ENCODE results near the gene CAMK1D. TPM values are rescaled to one million over a fixed set of nuclear protein-coding genes. Genes with fewer than 3 reads are reported as not detected.

The CAMK1D gene
- polyA plus RNA-seq, 1 donor (not counting 4 experiments of a cell fraction or from before 2014, with no cell fraction given), result 0.76 TPM

DNA sequence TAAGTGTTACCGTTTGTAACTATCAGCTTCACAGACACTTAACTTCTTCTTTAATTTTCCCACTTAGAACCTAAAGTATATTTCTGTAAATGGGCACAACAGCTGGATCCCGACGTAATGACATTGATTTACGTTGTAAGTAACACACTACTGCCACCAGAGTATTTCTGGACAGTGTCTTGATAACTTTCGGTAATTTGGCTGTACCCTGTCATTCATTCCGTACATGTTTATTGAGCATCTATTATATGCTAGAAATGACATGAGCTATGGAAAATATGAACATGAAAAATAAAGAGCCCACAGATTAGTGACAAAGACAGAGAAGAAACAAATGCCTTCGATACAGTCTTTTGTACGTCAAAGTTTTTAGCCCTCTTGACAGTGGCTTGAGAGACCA, 360.8 kb downstream of the CAMK1D start:
- Histone ChIP-seq H3K9ac (ENCODE audit: control insufficient read depth, extremely low read depth, insufficient read depth, low read length) (no peak overlapping the region), H3K36me3 (ENCODE audit: control insufficient read depth in 2 of 2, extremely low read depth in 1 of 2, insufficient read depth in 2 of 2, low read length in 2 of 2) (no peaks in the 10 kb centered on the region), H3K9me1 (ENCODE audit: control insufficient read depth, extremely low read depth, insufficient read depth, low read length) (no peaks in the 10 kb centered on the region), H3K27me3 (ENCODE audit: control insufficient read depth, extremely low read depth, insufficient read depth, low read length) (no peaks in the 10 kb centered on the region), H3K4me3 (ENCODE audit: control insufficient read depth in 2 of 3, extremely low read depth in 1 of 3, insufficient read depth in 2 of 3, low read depth in 1 of 3, low read length in 3 of 3) (no peak overlapping the region), H3K4me2 (ENCODE audit: control insufficient read depth, extremely low read depth, insufficient read depth, low read depth, low read length) (no peak overlapping the region), H3K4me1 (ENCODE audit: control insufficient read depth, extremely low read depth, insufficient read depth, low read length) (peaks cover 55% of the 10 kb centered on the region), H4K20me1 (ENCODE audit: control insufficient read depth, extremely low read depth, insufficient read depth, low read length) (no peaks in the 10 kb centered on the region), H3K79me2 (ENCODE audit: control insufficient read depth, insufficient read depth, low read length) (no peaks in the 10 kb centered on the region), H2AFZ (ENCODE audit: control insufficient read depth, low read length) (no peak overlapping the region), H3K27ac (ENCODE audit: control insufficient read depth, insufficient read depth, low read length) (no peak overlapping the region), H3K9me3 (ENCODE audit: control insufficient read depth, low read depth, low read length) (no peaks in the 10 kb centered on the region)
- FAIRE-seq (no peak), DNase-seq (ENCODE audit: low read depth, low spot score) (no peak)
- TF ChIP-seq, protein P1, sequence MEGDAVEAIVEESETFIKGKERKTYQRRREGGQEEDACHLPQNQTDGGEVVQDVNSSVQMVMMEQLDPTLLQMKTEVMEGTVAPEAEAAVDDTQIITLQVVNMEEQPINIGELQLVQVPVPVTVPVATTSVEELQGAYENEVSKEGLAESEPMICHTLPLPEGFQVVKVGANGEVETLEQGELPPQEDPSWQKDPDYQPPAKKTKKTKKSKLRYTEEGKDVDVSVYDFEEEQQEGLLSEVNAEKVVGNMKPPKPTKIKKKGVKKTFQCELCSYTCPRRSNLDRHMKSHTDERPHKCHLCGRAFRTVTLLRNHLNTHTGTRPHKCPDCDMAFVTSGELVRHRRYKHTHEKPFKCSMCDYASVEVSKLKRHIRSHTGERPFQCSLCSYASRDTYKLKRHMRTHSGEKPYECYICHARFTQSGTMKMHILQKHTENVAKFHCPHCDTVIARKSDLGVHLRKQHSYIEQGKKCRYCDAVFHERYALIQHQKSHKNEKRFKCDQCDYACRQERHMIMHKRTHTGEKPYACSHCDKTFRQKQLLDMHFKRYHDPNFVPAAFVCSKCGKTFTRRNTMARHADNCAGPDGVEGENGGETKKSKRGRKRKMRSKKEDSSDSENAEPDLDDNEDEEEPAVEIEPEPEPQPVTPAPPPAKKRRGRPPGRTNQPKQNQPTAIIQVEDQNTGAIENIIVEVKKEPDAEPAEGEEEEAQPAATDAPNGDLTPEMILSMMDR (optimal IDR thresholded peaks at IDR 0.05 in 1 of 3, IDR thresholded peaks at IDR 0.05 in 1 of 3, conservative IDR thresholded peaks at IDR 0.05 in 1 of 3; ENCODE audit: extremely low read depth in 1 of 3, insufficient read depth in 2 of 3, low read length in 3 of 3), result no peak
- no peak for TF ChIP-seq EZH2 (IDR thresholded peaks at IDR 0.05; ENCODE audit: low read length)
- dilution Hi-C loops (cut with MboI; ENCODE audit: extremely low pct_ligation_motif_present, low sequenced_read_pairs), result no loop called here

- Histone ChIP-seq H3K27ac (ENCODE audit: control insufficient read depth, insufficient read depth, low read length) (peak overlapping the region; percentile 77), H3K36me3 (ENCODE audit: control insufficient read depth in 2 of 2, extremely low read depth in 1 of 2, insufficient read depth in 2 of 2, low read length in 2 of 2) (no peaks in the 10 kb centered on the region), H3K9me3 (ENCODE audit: control insufficient read depth, low read depth, low read length) (no peaks in the 10 kb centered on the region), H3K4me2 (ENCODE audit: control insufficient read depth, extremely low read depth, insufficient read depth, low read depth, low read length) (peak overlapping the region; percentile 73), H2AFZ (ENCODE audit: control insufficient read depth, low read length) (peak overlapping the region; percentile 65), H3K27me3 (ENCODE audit: control insufficient read depth, extremely low read depth, insufficient read depth, low read length) (no peaks in the 10 kb centered on the region), H3K9me1 (ENCODE audit: control insufficient read depth, extremely low read depth, insufficient read depth, low read length) (no peaks in the 10 kb centered on the region), H3K9ac (ENCODE audit: control insufficient read depth, extremely low read depth, insufficient read depth, low read length) (peak overlapping the region; percentile 57), H3K4me1 (ENCODE audit: control insufficient read depth, extremely low read depth, insufficient read depth, low read length) (peaks cover 51% of the 10 kb centered on the region), H3K79me2 (ENCODE audit: control insufficient read depth, insufficient read depth, low read length) (no peaks in the 10 kb centered on the region), H3K4me3 (ENCODE audit: control insufficient read depth in 2 of 3, extremely low read depth in 1 of 3, insufficient read depth in 2 of 3, low read depth in 1 of 3, low read length in 3 of 3) (peak overlapping the region in 1 of 3 experiments; percentile 28), H4K20me1 (ENCODE audit: control insufficient read depth, extremely low read depth, insufficient read depth, low read length) (no peaks in the 10 kb centered on the region)
- no peak for DNase-seq (ENCODE audit: low read depth, low spot score)
- no peak for TF ChIP-seq EZH2 (IDR thresholded peaks at IDR 0.05; ENCODE audit: low read length)
- TF ChIP-seq, protein P1 (optimal IDR thresholded peaks at IDR 0.05 in 1 of 3, IDR thresholded peaks at IDR 0.05 in 1 of 3, conservative IDR thresholded peaks at IDR 0.05 in 1 of 3; ENCODE audit: extremely low read depth in 1 of 3, insufficient read depth in 2 of 3, low read length in 3 of 3), result peak; percentile 89 to 95 (median 94)
- FAIRE-seq, result peak; percentile 89
- dilution Hi-C loops (cut with MboI; ENCODE audit: extremely low pct_ligation_motif_present, low sequenced_read_pairs), result no loop called here
Observed at GRCh38 chr10:12710594-12711349, 361.4 kb downstream of the CAMK1D start.

Data from keratinocyte (primary cell).